Body of pancreas (tissue), 4 donors: ENCODE data around the gene CEP164.
"Not testable (repeated sequence)": the region's sequence is repeated elsewhere in the genome, so short reads cannot be mapped to it uniquely, and the experiment has no call there.

Experiments
- CTCF ChIP-seq, 7 experiments: fragments of 450-650 bp in 4 of 7; fragments of 200-600 bp in 3 of 7; sonication (generic) in 3 of 7; IDR thresholded peaks; one replicate each; pipeline ENCODE4 v1.5.1; 2016 to 2019; ENCODE audit warnings: antibody characterized with exemption in 7 of 7
- POLR2A ChIP-seq, 3 donors: fragments of 450-650 bp; IDR thresholded peaks; one replicate each; pipeline ENCODE4 v1.6.1; 2016; ENCODE audit warnings: antibody characterized with exemption in 3 of 3, mild to moderate bottlenecking in 2 of 3

- TF ChIP-seq POLR2A, CTCF (IDR thresholded peaks at IDR 0.05): not testable (repeated sequence)
These were observed 443 bp upstream of the CEP164 start for GRCh38 chr11:117327255-117327566.
